K562 (cell line): ENCODE data around the gene NTRK2.

Experiments used
- CREB3L1 ChIP-seq: fragments of 450-650 bp; IDR thresholded peaks from 2 replicates; pipeline ENCODE4 v1.6.1; 2014; ENCODE audit warnings: low read depth, mild to moderate bottlenecking, moderate library complexity, borderline replicate concordance
- EP300 ChIP-seq: IDR thresholded peaks from 2 replicates; pipeline ENCODE4 v1.6.1; 2012; ENCODE audit warnings: low read length, improper control_type of control experiment
- ETV1 ChIP-seq: fragments of 450-650 bp; conservative IDR thresholded peaks from 2 replicates; pipeline ENCODE4 v1.6.1; 2016; ENCODE audit warnings: missing genetic modification characterization, control low read depth, low read depth, missing compliant biosample characterization
- PATZ1 ChIP-seq: fragments of 250-450 bp; sonication (Bioruptor Pico); IDR thresholded peaks from 2 replicates; pipeline ENCODE4 v1.5.0; 2020; ENCODE audit warnings: mild to moderate bottlenecking, borderline replicate concordance
- RNF2 ChIP-seq: sonication (generic); IDR thresholded peaks from 2 replicates; pipeline ENCODE4 v1.6.1; 2016
- ZNF316 ChIP-seq: fragments of 450-650 bp; IDR thresholded peaks from 2 replicates; pipeline ENCODE4 v1.6.1; 2016
- ZNF445 ChIP-seq: fragments of 250-450 bp; sonication (Bioruptor Pico); IDR thresholded peaks from 2 replicates; pipeline ENCODE4 v1.4.0; 2020; ENCODE audit warnings: low read depth, mild to moderate bottlenecking, moderate library complexity

- no peak for TF ChIP-seq EP300
- no peak for TF ChIP-seq ZNF445 (CRISPR knock-in tag)
- no peak for TF ChIP-seq CREB3L1
- no peak for TF ChIP-seq ETV1
- no peak for TF ChIP-seq PATZ1 (CRISPR knock-in tag)
- TF ChIP-seq RNF2: no peak
- no peak for TF ChIP-seq ZNF316
Measured at GRCh38 chr9:84759300-84759750, 89.8 kb downstream of the NTRK2 start.
